Adrenal gland (tissue), 5 donors: ENCODE data around the gene SLIT3.

Experiments used
- CTCF ChIP-seq, 6 experiments: fragments of 450-650 bp in 4 of 6; fragments of 200-600 bp in 2 of 6; sonication (generic) in 1 of 6; IDR thresholded peaks; 1 replicate in 5 of 6; 2 replicates in 1 of 6; pipeline versions ENCODE4 v1.5.1 to v1.8.0; 2016 to 2021; ENCODE audit warnings: antibody characterized with exemption in 6 of 6, mild to moderate bottlenecking in 2 of 6, moderate library complexity in 1 of 6
- POLR2A ChIP-seq, 2 donors: fragments of 450-650 bp; IDR thresholded peaks; one replicate each; pipeline ENCODE4 v1.6.1; 2017; ENCODE audit warnings: antibody characterized with exemption in 2 of 2, mild to moderate bottlenecking in 2 of 2, moderate library complexity in 1 of 2
- donor health status: DM: no; HTN: no; CAD: no.

GRCh38 chr5:169307646-169308045 is 6.7 kb upstream of the SLIT3 start:
- TF ChIP-seq CTCF (IDR thresholded peaks at IDR 0.05), result no peak
- TF ChIP-seq POLR2A (IDR thresholded peaks at IDR 0.05), result no peak
